Subcutaneous abdominal adipose tissue (tissue), 5 donors: ENCODE measurements around the gene SCRN2.

ENCODE experiments used
- H3K27ac ChIP-seq: one replicate; pipeline ENCODE4 v1.7.0; 2013; ENCODE audit warnings: low read depth, mild to moderate bottlenecking, inconsistent platforms, low read length, moderate library complexity
- H3K27me3 ChIP-seq, 5 donors: one replicate each; pipeline ENCODE4 v1.7.0; 2013; ENCODE audit warnings: low read length in 5 of 5, inconsistent platforms in 1 of 5; ENCODE audit not compliant: control insufficient read depth in 5 of 5, insufficient read depth in 4 of 5
- H3K36me3 ChIP-seq, 5 donors: one replicate each; pipeline ENCODE4 v1.7.0; 2013; ENCODE audit warnings: low read length in 5 of 5; ENCODE audit not compliant: control insufficient read depth in 5 of 5, insufficient read depth in 5 of 5
- H3K4me1 ChIP-seq, 5 donors: one replicate each; pipeline ENCODE4 v1.7.0; 2013; ENCODE audit warnings: low read length in 5 of 5, mild to moderate bottlenecking in 3 of 5, moderate library complexity in 1 of 5; ENCODE audit not compliant: control insufficient read depth in 5 of 5, insufficient read depth in 5 of 5
- H3K4me3 ChIP-seq, 5 donors: one replicate each; pipeline ENCODE4 v1.7.0; 2013; ENCODE audit warnings: low read length in 5 of 5, low read depth in 1 of 5
- H3K9ac ChIP-seq, 5 donors: one replicate each; pipeline ENCODE4 v1.7.0; 2013; ENCODE audit warnings: low read length in 5 of 5, mild to moderate bottlenecking in 4 of 5, moderate library complexity in 3 of 5
- H3K9me3 ChIP-seq, 5 donors: one replicate each; pipeline ENCODE4 v1.7.0; 2013; ENCODE audit warnings: low read length in 5 of 5; ENCODE audit not compliant: control insufficient read depth in 5 of 5
- donor health status: healthy.
- donor health status: healthy.
- donor health status: healthy.
- donor health status: healthy.
- donor health status: healthy.

SCRN2 gene

GRCh38 chr17:47871048-47871447 lies 30.0 kb upstream of the SCRN2 start:
- H3K9me3 ChIP-seq, result no peaks in the 10 kb centered on the region
- no peaks in the 10 kb centered on the region for H3K36me3 ChIP-seq
- H3K4me3 ChIP-seq, result no peak overlapping the region
- no peak overlapping the region for H3K9ac ChIP-seq
- peaks cover 3 to 18% (median 11%) of the 10 kb centered on the region in 5 donors for H3K4me1 ChIP-seq
- no peak overlapping the region for H3K27ac ChIP-seq
- peaks cover 30 to 61% (median 42%) of the 10 kb centered on the region in 5 donors for H3K27me3 ChIP-seq

GRCh38 chr17:47870056-47870455 lies 29.0 kb upstream of the SCRN2 start:
- Histone ChIP-seq H3K36me3 (no peaks in the 10 kb centered on the region), H3K4me1 (peaks cover 0 to 8% (median 1%) of the 10 kb centered on the region in 5 donors), H3K4me3 (no peak overlapping the region), H3K27me3 (peaks cover 30 to 65% (median 43%) of the 10 kb centered on the region in 5 donors), H3K27ac (no peak overlapping the region), H3K9ac (no peak overlapping the region), H3K9me3 (no peaks in the 10 kb centered on the region)

GRCh38 chr17:47869114-47869513 lies 28.0 kb upstream of the SCRN2 start:
- H3K4me3 ChIP-seq, result no peak overlapping the region
- peaks cover 30 to 70% (median 48%) of the 10 kb centered on the region in 5 donors for H3K27me3 ChIP-seq
- H3K27ac ChIP-seq, result no peak overlapping the region
- no peak overlapping the region for H3K9ac ChIP-seq
- H3K9me3 ChIP-seq, result no peaks in the 10 kb centered on the region
- peaks cover 0 to 6% (median 0%) of the 10 kb centered on the region in 5 donors for H3K4me1 ChIP-seq
- H3K36me3 ChIP-seq, result no peaks in the 10 kb centered on the region

DNA sequence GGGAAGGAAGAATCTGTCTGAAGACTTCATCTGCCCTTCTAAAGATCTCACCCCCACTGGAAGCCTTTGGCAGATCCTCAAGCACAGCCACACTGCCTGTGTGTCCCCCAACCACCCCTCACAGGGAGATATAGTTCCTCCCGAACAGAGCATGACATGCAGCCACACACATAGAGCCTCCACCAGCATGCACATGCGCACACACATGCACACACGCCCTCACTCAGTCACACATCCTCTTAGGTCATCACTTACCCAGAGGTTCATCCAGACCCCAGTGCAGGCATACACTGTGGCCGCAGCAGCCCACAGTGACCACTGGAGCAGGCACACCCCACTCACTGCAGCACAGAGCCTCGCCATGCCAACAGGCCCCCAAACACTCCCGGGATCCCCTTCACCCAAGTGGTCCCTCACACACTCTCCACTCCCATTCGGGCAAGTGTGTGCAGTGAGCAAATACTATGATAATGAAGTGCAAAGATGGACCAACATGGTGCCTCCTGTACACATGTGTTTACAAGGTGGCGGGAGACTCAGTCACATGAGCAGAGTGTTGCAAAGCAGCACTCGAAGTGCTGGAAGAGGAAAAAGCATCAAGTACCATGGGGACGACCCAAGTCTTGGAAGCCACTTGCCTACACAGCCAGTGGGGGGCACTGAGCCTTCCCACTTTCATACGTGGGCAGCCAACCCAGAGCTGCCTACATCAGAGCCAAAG lies 26.9 kb upstream of the SCRN2 start:
- H3K4me1 ChIP-seq, result peaks cover 0 to 6% (median 0%) of the 10 kb centered on the region in 5 donors

GRCh38 chr17:47866941-47867340 lies 25.9 kb upstream of the SCRN2 start:
- Histone ChIP-seq H3K36me3 (no peaks in the 10 kb centered on the region), H3K9ac (no peak overlapping the region), H3K27me3 (peaks cover 22 to 61% (median 43%) of the 10 kb centered on the region in 5 donors), H3K9me3 (no peaks in the 10 kb centered on the region), H3K4me1 (no peaks in the 10 kb centered on the region), H3K4me3 (no peak overlapping the region), H3K27ac (no peak overlapping the region)

More for the DNA sequence above, 26.9 kb upstream of the SCRN2 start:
- no peaks in the 10 kb centered on the region for H3K9me3 ChIP-seq
- H3K4me3 ChIP-seq, result no peak overlapping the region
- H3K27me3 ChIP-seq, result peaks cover 29 to 69% (median 48%) of the 10 kb centered on the region in 5 donors
- no peaks in the 10 kb centered on the region for H3K36me3 ChIP-seq
- no peak overlapping the region for H3K27ac ChIP-seq
- no peak overlapping the region for H3K9ac ChIP-seq

- H3K36me3 ChIP-seq, result no peaks in the 10 kb centered on the region
- peaks cover 11 to 45% (median 35%) of the 10 kb centered on the region in 5 donors for H3K27me3 ChIP-seq
- H3K9me3 ChIP-seq, result no peaks in the 10 kb centered on the region
- H3K9ac ChIP-seq, result no peak overlapping the region
- H3K4me3 ChIP-seq, result no peak overlapping the region
- H3K27ac ChIP-seq, result no peak overlapping the region
- no peaks in the 10 kb centered on the region for H3K4me1 ChIP-seq
These were observed 23.7 kb upstream of the SCRN2 start for GRCh38 chr17:47864791-47865216.

DNA sequence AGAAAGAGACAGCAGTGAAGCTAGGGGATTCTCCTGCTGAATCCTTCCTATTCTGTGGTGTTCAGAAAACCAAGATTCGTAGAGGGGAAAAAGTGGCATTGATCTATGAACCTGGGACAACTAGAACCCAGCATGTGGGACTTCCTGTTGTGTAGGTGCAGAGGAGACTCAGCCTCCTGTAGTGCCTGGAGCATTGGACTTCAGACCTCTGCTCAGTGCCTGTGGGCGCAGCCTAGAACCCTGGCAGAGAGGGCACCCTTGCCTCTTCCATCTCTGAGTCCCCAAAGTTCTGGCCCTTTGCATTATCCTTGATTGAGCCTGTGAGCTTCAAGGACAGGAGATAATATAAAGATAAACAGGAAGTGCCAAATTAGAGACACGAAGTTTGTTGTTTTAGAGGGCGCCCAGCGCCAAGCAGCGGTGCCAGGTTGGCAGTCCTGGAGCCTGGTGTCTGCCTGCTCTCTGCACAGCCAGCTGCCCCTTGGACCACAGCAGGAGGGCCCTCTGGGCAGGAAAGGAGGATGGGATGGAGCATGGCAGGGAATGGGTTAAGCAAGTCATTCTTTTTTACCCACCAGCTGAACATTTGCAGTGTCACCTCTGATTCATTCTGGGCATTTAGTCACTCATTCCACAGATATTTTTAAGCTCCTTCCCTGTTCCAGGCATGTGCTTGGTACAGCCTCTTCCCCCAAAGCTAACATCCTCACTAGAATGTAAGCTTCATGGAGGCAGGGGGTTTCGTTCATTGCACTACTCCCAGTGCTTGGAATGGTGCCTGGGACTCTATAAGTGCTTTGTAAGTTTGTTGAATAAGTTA lies 21.8 kb upstream of the SCRN2 start:
- Histone ChIP-seq H3K4me3 (no peak overlapping the region), H3K9ac (no peak overlapping the region), H3K4me1 (no peaks in the 10 kb centered on the region), H3K27me3 (peaks cover 6 to 33% (median 27%) of the 10 kb centered on the region in 5 donors), H3K9me3 (no peaks in the 10 kb centered on the region), H3K27ac (no peak overlapping the region), H3K36me3 (no peaks in the 10 kb centered on the region)

DNA sequence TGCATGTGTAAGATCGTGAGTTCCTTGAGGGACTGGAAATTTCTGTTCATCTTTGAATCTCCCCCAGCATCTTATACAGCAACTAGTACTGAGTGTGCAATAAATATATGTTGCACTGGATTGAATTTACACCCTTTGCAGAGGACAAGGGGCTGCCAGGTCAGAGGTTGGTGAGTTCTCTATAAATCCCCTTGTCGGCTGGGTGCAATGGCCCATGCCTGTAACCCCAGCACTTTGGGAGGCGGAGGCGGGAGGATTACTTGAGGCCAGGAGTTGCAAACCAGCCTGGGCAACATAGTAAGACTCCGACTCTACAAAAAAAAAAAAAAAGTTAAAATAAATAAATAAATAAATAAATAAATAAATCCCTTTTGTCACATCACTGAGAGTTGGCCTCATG lies 19.3 kb upstream of the SCRN2 start:
- Histone ChIP-seq H3K36me3 (no peaks in the 10 kb centered on the region), H3K9ac (no peak overlapping the region), H3K27ac (no peak overlapping the region), H3K27me3 (peaks cover 10 to 37% (median 13%) of the 10 kb centered on the region in 5 donors), H3K4me1 (peaks cover 0 to 14% (median 2%) of the 10 kb centered on the region in 5 donors), H3K4me3 (no peak overlapping the region), H3K9me3 (no peaks in the 10 kb centered on the region)

GRCh38 chr17:47857551-47858455 lies 16.7 kb upstream of the SCRN2 start:
- no peaks in the 10 kb centered on the region for H3K9me3 ChIP-seq

More at GRCh38 chr17:47857551-47858455, 16.7 kb upstream of the SCRN2 start:
- no peak overlapping the region for H3K9ac ChIP-seq
- H3K4me3 ChIP-seq, result no peak overlapping the region
- H3K4me1 ChIP-seq, result peaks cover 0 to 15% (median 2%) of the 10 kb centered on the region in 5 donors
- H3K36me3 ChIP-seq, result no peaks in the 10 kb centered on the region
- no peak overlapping the region for H3K27ac ChIP-seq
- peaks cover 14 to 52% (median 32%) of the 10 kb centered on the region in 5 donors for H3K27me3 ChIP-seq
